NCI-H1436 (cell line): ENCODE results near the gene TUFT1.
"Not testable (repeated sequence)": the region's sequence is repeated elsewhere in the genome, so short reads cannot be mapped to it uniquely, and the experiment has no call there.

Experiments
- DNase-seq: peaks from one replicate; lab custom pipeline; 2025; lab: John Stamatoyannopoulos, UW

TUFT1 gene

DNA sequence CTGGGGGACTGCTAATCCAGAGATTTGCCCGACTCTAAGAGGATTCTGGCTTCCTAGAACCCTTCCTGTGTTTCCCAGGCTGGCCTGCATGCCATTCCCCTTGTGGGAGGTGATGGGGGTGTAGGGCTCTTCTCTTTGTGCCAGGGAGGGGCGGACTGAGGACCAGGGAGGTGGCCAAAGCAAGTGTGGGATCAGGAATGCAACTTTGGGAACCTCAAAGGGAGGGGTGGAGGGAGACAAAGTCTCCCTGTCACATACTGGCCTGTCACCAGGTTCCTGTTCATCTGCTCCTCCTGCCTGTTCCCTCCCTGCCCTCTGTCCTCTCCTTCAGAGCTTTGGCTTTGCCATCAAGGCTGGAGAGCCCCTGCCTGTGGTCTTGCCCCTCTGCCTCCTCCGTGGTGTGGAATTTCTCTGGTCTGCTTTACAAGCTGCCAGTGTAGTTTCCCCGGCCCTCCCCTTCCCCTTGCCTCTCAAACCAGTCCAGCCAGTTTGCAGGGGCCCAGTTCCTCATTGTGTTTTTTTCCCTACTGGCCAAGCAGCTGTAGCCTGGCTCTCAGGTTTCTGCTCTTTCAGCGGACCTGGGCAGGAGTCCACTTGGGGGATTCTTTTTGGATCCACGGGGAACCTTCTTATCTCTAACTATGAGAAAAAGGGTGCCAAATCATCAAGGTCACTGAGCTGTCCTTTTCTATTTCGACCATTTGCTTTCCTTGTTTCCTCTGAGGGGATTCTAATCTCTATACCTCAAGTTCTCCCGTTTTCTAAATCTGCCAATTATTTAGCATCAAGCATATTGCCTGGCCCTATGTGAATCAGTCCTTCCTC is 27.1 kb upstream of the TUFT1 start:
- DNase-seq: no peak

- DNase-seq: no peak
These were observed 26.4 kb upstream of the TUFT1 start for GRCh38 chr1:151513626-151514121.

GRCh38 chr1:151514366-151514765 is 25.7 kb upstream of the TUFT1 start:
- no peak for DNase-seq

GRCh38 chr1:151515265-151515664 is 24.8 kb upstream of the TUFT1 start:
- DNase-seq: no peak

GRCh38 chr1:151516031-151516511 is 24.0 kb upstream of the TUFT1 start:
- DNase-seq: no peak

DNA sequence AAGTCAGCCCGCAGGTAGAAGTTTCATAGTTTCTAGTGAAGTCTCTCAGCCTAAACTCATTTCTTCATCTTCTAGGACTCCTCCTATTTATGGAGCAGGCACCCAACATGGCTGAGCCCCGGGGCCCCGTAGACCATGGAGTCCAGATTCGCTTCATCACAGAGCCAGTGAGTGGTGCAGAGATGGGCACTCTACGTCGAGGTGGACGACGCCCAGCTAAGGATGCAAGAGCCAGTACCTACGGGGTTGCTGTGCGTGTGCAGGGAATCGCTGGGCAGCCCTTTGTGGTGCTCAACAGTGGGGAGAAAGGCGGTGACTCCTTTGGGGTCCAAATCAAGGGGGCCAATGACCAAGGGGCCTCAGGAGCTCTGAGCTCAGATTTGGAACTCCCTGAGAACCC is 21.7 kb upstream of the TUFT1 start:
- no peak for DNase-seq

DNA sequence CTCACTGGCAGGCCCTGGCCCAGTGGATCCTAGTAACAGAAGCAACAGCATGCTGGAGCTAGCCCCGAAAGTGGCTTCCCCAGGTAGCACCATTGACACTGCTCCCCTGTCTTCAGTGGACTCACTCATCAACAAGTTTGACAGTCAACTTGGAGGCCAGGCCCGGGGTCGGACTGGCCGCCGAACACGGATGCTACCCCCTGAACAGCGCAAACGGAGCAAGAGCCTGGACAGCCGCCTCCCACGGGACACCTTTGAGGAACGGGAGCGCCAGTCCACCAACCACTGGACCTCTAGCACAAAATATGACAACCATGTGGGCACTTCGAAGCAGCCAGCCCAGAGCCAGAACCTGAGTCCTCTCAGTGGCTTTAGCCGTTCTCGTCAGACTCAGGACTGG is 21.2 kb upstream of the TUFT1 start:
- no peak for DNase-seq

DNA sequence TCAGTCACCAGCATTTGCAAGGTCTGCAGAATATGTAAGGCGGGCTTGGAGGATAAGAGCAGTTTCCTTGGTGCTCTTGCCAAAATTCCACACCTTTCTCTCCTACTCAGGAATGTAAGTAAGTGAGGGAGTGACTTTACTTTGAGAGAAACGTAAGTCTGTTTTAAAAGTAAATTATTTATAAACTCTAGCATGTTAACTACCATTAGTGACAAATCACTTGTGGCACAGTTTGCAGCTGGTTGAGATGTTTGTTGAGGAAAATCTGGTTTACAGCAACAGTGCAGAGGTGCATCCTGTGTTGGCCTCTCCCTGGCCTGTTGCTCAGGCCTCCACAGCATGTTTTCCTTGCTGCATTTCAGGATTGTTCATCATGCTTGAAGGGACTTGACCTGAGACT is 20.4 kb upstream of the TUFT1 start:
- no peak for DNase-seq

DNA sequence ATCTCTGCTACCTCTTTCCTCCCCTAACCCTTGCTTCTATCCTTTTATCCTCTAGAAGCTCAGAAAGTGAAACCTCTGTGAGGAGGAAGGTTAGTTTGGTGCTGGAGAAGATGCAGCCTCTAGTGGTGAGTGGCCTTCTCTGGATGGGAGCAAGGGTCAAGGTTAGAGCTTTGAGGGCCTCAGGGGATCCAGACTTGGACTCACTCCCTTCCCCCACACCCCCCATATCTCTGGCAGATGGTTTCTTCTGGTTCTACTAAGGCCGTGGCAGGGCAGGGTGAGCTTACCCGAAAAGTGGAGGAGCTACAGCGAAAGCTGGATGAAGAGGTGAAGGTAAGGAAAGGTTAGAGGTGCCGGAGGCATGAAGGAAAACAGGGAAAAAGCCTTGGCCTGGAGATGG is 19.8 kb upstream of the TUFT1 start:
- no peak for DNase-seq

DNA sequence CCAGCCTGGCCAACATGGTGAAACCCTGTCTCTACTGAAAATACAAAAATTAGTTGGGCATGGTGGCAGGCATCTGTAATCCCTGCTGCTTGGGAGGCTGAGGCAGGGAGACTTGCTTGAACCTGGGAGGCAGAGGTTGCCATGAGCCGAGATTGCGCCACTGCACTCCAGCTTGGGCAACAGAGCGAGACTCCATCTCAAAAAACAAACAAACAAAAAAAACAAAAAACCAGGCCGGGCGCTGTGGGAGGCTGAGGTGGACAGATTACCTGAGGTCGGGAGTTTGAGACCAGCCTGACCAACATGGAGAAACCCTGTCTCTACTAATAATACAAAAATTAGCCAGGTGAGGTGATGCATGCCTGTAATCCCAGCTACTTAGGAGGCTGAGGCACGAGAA is 17.7 kb upstream of the TUFT1 start:
- not testable (repeated sequence) for DNase-seq

DNA sequence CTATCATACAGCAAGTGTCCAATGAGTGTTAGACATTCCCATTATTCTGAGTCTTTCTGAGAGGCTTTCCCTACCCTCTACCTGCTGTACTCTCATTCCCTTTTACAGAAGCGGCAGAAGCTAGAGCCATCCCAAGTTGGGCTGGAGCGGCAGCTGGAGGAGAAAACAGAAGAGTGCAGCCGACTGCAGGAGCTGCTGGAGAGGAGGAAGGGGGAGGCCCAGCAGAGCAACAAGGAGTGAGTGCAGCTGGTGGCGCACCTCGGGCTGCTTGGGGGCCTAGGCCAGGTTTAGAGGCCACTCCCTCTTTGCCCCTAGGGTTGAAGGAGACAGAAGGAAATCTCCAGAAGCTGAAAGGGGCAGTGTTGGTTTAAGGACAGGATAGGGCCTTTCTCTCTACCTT is 16.8 kb upstream of the TUFT1 start:
- DNase-seq: no peak

- DNase-seq: no peak
These were observed 15.4 kb upstream of the TUFT1 start for GRCh38 chr1:151524736-151525135.

- no peak for DNase-seq
These were observed 13.2 kb upstream of the TUFT1 start for GRCh38 chr1:151526735-151527525.

DNA sequence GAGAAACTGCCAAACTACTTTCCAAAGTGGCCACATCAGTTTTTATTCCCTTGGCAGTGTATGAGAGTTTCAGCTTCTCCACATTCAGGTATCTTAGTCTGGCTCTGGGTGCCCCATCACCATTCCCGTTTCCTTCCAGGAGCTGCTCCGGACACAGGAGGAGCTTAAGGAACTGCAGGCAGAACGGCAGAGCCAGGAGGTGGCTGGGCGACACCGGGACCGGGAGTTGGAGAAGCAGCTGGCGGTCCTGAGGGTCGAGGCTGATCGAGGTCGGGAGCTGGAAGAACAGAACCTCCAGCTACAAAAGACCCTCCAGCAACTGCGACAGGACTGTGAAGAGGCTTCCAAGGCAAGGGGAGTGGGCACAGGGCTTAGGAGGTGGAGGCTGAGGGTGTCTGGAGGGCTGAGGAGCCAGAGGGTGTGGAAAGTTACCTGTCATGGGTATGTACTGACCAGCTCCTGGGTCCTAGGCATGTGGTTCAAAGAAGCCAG is 10.9 kb upstream of the TUFT1 start:
- no peak for DNase-seq

DNA sequence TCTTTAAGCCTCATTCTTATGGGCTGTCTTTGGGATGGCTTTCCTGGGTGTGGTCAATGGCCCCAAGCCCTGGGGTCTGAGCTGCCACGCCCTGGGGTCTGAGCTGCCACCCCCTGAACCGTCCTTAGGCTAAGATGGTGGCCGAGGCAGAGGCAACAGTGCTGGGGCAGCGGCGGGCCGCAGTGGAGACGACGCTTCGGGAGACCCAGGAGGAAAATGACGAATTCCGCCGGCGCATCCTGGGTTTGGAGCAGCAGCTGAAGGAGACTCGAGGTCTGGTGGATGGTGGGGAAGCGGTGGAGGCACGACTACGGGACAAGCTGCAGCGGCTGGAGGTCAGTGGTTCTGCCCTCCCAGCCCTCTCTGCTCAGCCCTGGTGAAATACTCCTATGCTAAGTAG is 10.3 kb upstream of the TUFT1 start:
- no peak for DNase-seq

DNA sequence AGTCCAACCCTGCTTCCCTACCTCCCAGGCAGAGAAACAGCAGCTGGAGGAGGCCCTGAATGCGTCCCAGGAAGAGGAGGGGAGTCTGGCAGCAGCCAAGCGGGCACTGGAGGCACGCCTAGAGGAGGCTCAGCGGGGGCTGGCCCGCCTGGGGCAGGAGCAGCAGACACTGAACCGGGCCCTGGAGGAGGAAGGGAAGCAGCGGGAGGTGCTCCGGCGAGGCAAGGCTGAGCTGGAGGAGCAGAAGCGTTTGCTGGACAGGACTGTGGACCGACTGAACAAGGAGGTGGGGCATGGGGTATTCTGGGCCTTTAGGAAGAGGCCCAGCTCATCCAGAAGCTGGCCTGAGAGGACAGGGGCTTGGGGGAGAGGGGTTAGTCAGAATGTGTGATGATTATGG is 9.6 kb upstream of the TUFT1 start:
- no peak for DNase-seq

DNA sequence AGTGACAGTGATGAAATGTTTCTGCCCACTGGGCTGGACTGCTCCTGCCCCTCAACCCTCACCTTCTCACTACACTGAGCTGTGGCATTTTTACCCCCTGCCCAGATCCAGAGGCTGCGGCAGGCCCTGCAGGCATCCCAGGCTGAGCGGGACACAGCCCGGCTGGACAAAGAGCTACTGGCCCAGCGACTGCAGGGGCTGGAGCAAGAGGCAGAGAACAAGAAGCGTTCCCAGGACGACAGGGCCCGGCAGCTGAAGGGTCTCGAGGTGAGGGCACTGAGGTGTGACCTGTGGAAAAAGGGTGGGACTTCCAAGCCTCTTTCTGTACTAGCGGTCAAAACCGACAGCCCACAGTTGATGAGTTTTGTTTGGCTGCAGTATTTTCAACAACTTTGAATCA is 6.2 kb upstream of the TUFT1 start:
- DNase-seq: no peak

DNA sequence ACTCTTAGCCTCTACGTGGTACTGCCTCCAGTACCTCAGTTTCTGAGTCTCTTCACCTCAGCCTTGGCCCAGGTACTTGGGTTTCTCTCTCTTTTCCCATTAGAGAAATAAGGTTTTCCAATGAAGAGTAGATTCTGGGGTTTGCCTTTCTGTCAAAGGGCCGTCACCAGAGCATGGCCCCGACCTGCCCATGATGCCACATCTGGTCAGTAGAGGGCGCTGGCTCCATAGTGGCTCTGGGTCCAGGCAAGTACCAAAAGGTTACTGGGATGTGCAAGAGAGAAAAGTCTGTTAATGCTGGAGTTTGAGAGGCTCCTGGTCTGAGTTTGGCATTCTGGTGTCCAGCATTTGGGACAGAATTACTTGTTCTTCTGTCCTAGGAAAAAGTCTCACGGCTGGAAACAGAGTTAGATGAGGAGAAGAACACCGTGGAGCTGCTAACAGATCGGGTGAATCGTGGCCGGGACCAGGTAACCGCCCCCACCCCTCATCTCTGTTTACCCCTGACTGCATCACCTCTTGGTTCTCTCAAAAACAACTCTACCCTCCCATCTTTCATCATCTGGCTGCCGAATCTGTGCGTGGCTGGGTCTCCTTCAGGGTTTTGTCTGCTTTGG is 5.3 kb upstream of the TUFT1 start:
- DNase-seq: peak; percentile 28

DNA sequence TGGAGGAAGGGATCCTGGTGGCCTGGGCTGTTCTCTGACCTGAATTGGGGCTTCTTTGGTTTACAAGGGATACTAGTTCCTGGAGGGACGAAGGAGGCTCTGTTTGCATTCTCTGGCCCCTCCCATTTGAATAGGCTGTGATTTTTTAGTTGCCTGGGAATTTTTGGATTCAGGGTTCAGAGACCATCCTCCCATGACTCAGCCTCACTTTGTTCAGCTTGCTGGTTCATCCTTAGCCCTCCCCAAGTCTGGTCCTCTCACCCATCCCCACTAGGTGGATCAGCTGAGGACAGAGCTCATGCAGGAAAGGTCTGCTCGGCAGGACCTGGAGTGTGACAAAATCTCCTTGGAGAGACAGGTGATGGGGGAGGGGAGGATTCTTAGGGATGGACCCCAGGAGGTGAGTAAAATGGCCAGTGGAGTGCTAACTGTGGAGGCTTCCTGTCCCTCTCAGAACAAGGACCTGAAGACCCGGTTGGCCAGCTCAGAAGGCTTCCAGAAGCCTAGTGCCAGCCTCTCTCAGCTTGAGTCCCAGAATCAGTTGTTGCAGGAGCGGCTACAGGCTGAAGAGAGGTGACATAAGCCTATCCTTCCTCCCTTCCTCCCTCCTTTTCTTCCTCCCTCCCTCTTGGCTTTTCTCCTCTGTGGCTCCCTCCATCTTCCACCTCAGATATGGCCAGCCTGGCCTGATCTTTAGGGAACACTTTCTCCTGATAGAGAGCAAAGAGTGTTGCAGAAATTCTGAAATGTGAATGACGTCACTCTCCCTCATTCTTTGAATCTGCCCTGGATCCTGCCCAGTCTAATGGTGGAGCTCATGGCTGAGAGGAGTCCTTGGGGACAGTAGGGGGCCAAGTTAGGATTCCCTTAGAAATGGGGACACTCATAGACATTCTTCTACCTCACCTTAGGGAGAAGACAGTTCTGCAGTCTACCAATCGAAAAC is 4.5 kb upstream of the TUFT1 start:
- no peak for DNase-seq

DNA sequence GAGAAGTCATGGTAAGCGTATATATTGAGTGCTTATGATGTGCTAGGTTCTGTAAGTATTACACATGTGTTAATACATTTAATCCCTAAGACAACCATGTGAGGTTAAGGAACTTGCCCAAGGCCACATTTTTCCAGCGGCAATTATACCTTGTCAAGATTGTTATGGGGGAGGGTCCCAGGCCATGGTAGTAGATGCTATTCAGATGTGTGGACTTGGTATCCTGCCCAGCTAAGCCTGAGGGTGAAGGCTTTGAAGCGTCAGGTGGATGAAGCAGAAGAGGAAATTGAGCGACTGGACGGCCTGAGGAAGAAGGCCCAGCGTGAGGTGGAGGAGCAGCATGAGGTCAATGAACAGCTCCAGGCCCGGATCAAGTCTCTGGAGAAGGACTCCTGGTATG is 3.6 kb upstream of the TUFT1 start:
- DNase-seq: no peak

- no peak for DNase-seq
These were observed 3.0 kb upstream of the TUFT1 start for GRCh38 chr1:151537112-151537511.
